Measurements from ENCODE around the gene ILF3.

- TF ChIP-seq, protein P1, sequence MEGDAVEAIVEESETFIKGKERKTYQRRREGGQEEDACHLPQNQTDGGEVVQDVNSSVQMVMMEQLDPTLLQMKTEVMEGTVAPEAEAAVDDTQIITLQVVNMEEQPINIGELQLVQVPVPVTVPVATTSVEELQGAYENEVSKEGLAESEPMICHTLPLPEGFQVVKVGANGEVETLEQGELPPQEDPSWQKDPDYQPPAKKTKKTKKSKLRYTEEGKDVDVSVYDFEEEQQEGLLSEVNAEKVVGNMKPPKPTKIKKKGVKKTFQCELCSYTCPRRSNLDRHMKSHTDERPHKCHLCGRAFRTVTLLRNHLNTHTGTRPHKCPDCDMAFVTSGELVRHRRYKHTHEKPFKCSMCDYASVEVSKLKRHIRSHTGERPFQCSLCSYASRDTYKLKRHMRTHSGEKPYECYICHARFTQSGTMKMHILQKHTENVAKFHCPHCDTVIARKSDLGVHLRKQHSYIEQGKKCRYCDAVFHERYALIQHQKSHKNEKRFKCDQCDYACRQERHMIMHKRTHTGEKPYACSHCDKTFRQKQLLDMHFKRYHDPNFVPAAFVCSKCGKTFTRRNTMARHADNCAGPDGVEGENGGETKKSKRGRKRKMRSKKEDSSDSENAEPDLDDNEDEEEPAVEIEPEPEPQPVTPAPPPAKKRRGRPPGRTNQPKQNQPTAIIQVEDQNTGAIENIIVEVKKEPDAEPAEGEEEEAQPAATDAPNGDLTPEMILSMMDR (IDR thresholded peaks at IDR 0.05), result no peak
- TF ChIP-seq POLR2A (IDR thresholded peaks at IDR 0.05), result no peak
Measured at GRCh38 chr19:10670876-10671804, 17.0 kb downstream of the ILF3 start.

Data from adrenal gland (tissue), 5 donors.